Astrocyte of the cerebellum (primary cell): ENCODE data around the gene RBM38.

Source experiments
- DNase-seq: peaks from one replicate; pipeline ENCODE4 v3.0.0-alpha.2; 2011; ENCODE audit warnings: low read depth
- H3K4me3 ChIP-seq: 2 replicates; pipeline ENCODE4 v1.5.1; 2011; ENCODE audit warnings: mild to moderate bottlenecking, low read depth, low read length, moderate library complexity
- CTCF ChIP-seq: IDR thresholded peaks from 2 replicates; pipeline ENCODE4 v1.5.1; 2012; ENCODE audit warnings: low read length, low read depth, moderate library complexity, mild to moderate bottlenecking; ENCODE audit errors: missing control alignments
- in situ Hi-C: cut with HindIII; loops from 2 replicates; pipeline ENCODE4 v1.10.0; 2017; ENCODE audit warnings: low sequenced_read_pairs

The RBM38 gene

GRCh38 chr20:57395111-57395966, 4.1 kb downstream of the RBM38 start:
- peak; percentile 50 for DNase-seq
- in situ Hi-C loops: no loop called here
- TF ChIP-seq CTCF: no peak
- H3K4me3 ChIP-seq: no peak overlapping the region

DNA sequence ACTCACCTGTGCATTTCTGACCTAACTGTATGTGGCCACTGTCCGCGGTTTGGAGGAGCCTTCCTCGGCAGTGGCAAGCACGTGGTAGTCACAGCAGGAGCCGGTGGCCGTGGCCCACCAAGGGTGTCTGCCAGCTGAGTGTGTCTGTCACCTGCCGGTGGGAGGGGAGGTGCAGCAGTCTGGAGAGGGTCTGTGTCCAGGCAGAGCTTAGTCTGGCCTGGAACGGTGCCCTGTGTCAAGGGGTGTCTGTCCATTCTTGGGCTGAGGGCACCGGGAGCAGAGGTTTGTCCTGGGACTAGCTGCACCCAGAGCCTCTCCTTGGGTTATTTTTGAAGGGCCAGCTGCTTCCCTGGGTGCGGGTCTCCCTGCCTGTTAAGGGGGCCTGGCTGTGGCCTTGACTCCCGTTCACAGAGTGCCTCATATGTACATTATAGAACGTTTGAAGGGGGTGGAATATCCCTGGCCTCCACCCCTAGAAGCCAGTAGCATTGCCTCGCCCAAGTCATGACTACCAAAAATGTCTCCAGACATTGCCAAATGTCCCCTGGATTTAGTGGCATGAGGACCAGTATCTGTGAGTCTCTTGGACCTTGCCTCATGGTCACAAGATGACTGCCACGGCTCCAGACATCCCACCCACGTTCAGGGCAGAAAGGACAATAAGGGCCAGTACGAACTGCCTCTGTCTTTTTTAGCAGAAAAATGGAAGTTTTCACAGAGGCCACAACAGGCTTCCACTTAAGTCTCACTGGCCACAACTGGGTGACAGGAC, 5.2 kb downstream of the RBM38 start:
- in situ Hi-C loops: no loop called here
- TF ChIP-seq CTCF: no peak
- no peak overlapping the region for H3K4me3 ChIP-seq
- no peak for DNase-seq

DNA sequence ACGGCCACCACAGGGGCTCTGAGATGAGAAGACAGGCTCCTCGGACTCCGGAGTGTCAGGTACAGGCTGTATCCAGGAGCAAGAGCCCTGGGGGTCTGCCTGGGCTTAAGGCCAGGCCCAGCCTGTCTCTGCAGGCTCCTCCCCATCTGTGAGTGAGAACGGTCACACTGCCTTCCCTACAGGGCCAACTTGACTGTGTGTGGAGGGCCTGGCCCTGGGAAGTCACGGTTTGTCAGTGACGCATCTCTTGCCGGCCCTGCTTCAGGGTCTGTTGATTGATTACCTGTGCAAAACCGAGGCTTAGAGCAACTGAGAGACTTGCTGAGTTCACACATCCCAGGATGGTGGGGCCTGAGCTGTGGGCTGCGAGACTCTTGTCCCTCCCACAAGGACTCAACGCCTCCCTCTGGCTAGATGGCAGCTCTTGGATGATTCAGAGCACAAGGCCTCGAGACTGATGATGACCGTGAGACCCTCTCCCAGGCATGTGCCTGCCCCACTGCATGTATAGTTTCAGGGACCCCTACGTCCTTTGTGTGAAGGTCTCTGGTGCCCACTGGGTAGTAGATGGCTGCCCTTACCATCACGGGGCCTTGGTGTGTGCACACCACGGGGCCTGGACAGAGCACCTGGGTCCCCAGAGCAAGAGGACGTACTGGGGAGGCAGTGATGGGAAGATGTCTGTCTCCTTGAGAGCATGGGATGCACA, 5.9 kb downstream of the RBM38 start:
- no peak for TF ChIP-seq CTCF
- H3K4me3 ChIP-seq: no peak overlapping the region
- in situ Hi-C loops: no loop called here
- DNase-seq: no peak

GRCh38 chr20:57397693-57398108, 6.5 kb downstream of the RBM38 start:
- no peak overlapping the region for H3K4me3 ChIP-seq
- DNase-seq: no peak
- TF ChIP-seq CTCF: no peak
- in situ Hi-C loops: no loop called here

- in situ Hi-C loops: no loop called here
- TF ChIP-seq CTCF: no peak
- no peak overlapping the region for H3K4me3 ChIP-seq
- DNase-seq: no peak
Measured at GRCh38 chr20:57398231-57398821, 7.1 kb downstream of the RBM38 start.
